ENCODE measurements around the gene KIAA0586. TPM values are rescaled to one million over a fixed set of nuclear protein-coding genes. Genes with fewer than 3 reads are reported as not detected.

KIAA0586 gene
- polyA plus RNA-seq, 1 experiment = 9.4 TPM

- ChIA-PET CTCF (interaction anchor here (1.8 kb wide), 1 partner anchor 9 kb away, joined by 4 read pairs; no protein-coding TSS in a partner anchor), POLR2A (no interaction called here)
- no peak for TF ChIP-seq CTCF (IDR thresholded peaks at IDR 0.05; ENCODE audit: insufficient read depth, low read depth, low read length)
- Histone ChIP-seq H3K36me3 (ENCODE audit: control insufficient read depth, insufficient read depth, low read length) (no peaks in the 10 kb centered on the region), H3K4me3 (ENCODE audit: low read depth, low read length) (no peak overlapping the region), H3K27me3 (ENCODE audit: control insufficient read depth, insufficient read depth, low read length) (no peaks in the 10 kb centered on the region)
- no peak for DNase-seq (ENCODE audit: low read depth)
These were observed 136.5 kb downstream of the KIAA0586 start for GRCh38 chr14:58563978-58564377.

- no peak for TF ChIP-seq CTCF (IDR thresholded peaks at IDR 0.05; ENCODE audit: insufficient read depth, low read depth, low read length)
- no peak for DNase-seq (ENCODE audit: low read depth)
- Histone ChIP-seq H3K27me3 (ENCODE audit: control insufficient read depth, insufficient read depth, low read length) (no peaks in the 10 kb centered on the region), H3K36me3 (ENCODE audit: control insufficient read depth, insufficient read depth, low read length) (no peaks in the 10 kb centered on the region), H3K4me3 (ENCODE audit: low read depth, low read length) (no peak overlapping the region)
- POLR2A ChIA-PET = no interaction called here
- CTCF ChIA-PET = no interaction called here
These were observed 138.3 kb downstream of the KIAA0586 start for GRCh38 chr14:58565832-58566231.

- ChIA-PET POLR2A (no interaction called here), CTCF (no interaction called here)
- Histone ChIP-seq H3K4me3 (ENCODE audit: low read depth, low read length) (no peak overlapping the region), H3K36me3 (ENCODE audit: control insufficient read depth, insufficient read depth, low read length) (no peaks in the 10 kb centered on the region), H3K27me3 (ENCODE audit: control insufficient read depth, insufficient read depth, low read length) (no peaks in the 10 kb centered on the region)
- TF ChIP-seq CTCF (IDR thresholded peaks at IDR 0.05; ENCODE audit: insufficient read depth, low read depth, low read length) = no peak
- DNase-seq (ENCODE audit: low read depth) = no peak
These were observed 139.5 kb downstream of the KIAA0586 start for GRCh38 chr14:58566979-58567378.

- POLR2A ChIA-PET = no interaction called here
- H3K27me3 ChIP-seq (ENCODE audit: control insufficient read depth, insufficient read depth, low read length) = no peaks in the 10 kb centered on the region
- no peak overlapping the region for H3K4me3 ChIP-seq (ENCODE audit: low read depth, low read length)
- CTCF ChIA-PET = interaction anchor here (0.6 kb wide), 2 partner anchors 71 to 870 kb away, joined by 3 read pairs; no protein-coding TSS in a partner anchor
- DNase-seq (ENCODE audit: low read depth) = no peak
- no peak for TF ChIP-seq CTCF (IDR thresholded peaks at IDR 0.05; ENCODE audit: insufficient read depth, low read depth, low read length)
- H3K36me3 ChIP-seq (ENCODE audit: control insufficient read depth, insufficient read depth, low read length) = no peaks in the 10 kb centered on the region
These were observed 140.8 kb downstream of the KIAA0586 start for GRCh38 chr14:58568322-58568721.

- CTCF ChIA-PET = no interaction called here
- no peak for DNase-seq (ENCODE audit: low read depth)
- no peak overlapping the region for H3K4me3 ChIP-seq (ENCODE audit: low read depth, low read length)
- no peaks in the 10 kb centered on the region; the same call in 1 of the 2 replicates for H3K27me3 ChIP-seq (ENCODE audit: control insufficient read depth, insufficient read depth, low read length)
- TF ChIP-seq CTCF (IDR thresholded peaks at IDR 0.05; ENCODE audit: insufficient read depth, low read depth, low read length) = no peak
- H3K36me3 ChIP-seq (ENCODE audit: control insufficient read depth, insufficient read depth, low read length) = no peaks in the 10 kb centered on the region
- POLR2A ChIA-PET = no interaction called here
These were observed 143.7 kb downstream of the KIAA0586 start for GRCh38 chr14:58571256-58571655.
